Measurements from ENCODE around the gene SFSWAP. TPM values are rescaled to one million over a fixed set of nuclear protein-coding genes. Genes with fewer than 3 reads are reported as not detected.

Gene SFSWAP
- total RNA-seq, 4 donors from 2014 or later, result 29.9 to 64.7 (median 45.3) TPM

- ATAC-seq (ENCODE audit: low FRiP score), result no peak
- no peak for TF ChIP-seq CTCF (IDR thresholded peaks at IDR 0.05)
- DNase-seq (ENCODE audit: low spot score), result no peak
These were observed 41.6 kb downstream of the SFSWAP start for GRCh38 chr12:131752451-131752850.

- ATAC-seq (ENCODE audit: low FRiP score) (no peak), DNase-seq (ENCODE audit: low spot score) (no peak)
- no peak for TF ChIP-seq CTCF (IDR thresholded peaks at IDR 0.05)
These were observed 42.1 kb downstream of the SFSWAP start for GRCh38 chr12:131753005-131753404.

- ATAC-seq (ENCODE audit: low FRiP score), result no peak
- TF ChIP-seq CTCF (IDR thresholded peaks at IDR 0.05), result no peak
- no peak for DNase-seq (ENCODE audit: low spot score)
These were observed 42.9 kb downstream of the SFSWAP start for GRCh38 chr12:131753757-131754156.

- ATAC-seq (ENCODE audit: low FRiP score), result no peak
- TF ChIP-seq CTCF (IDR thresholded peaks at IDR 0.05), result no peak
- DNase-seq (ENCODE audit: low spot score), result no peak
These were observed 43.3 kb downstream of the SFSWAP start for GRCh38 chr12:131754184-131754583.

- no peak for DNase-seq (ENCODE audit: low spot score)
- no peak for TF ChIP-seq CTCF (IDR thresholded peaks at IDR 0.05)
- no peak for ATAC-seq (ENCODE audit: low FRiP score)
These were observed 44.6 kb downstream of the SFSWAP start for GRCh38 chr12:131755305-131756113.

GRCh38 chr12:131756441-131756840 lies 45.6 kb downstream of the SFSWAP start:
- DNase-seq (ENCODE audit: low spot score) (no peak), ATAC-seq (ENCODE audit: low FRiP score) (no peak)
- TF ChIP-seq CTCF (IDR thresholded peaks at IDR 0.05), result no peak

GRCh38 chr12:131757111-131757510 lies 46.2 kb downstream of the SFSWAP start:
- ATAC-seq (ENCODE audit: low FRiP score) (no peak), DNase-seq (ENCODE audit: low spot score) (no peak)
- no peak for TF ChIP-seq CTCF (IDR thresholded peaks at IDR 0.05)
